Dermis microvascular lymphatic vessel endothelial cell (primary cell): ENCODE measurements around the gene CATSPERD. TPM values are rescaled to one million over a fixed set of nuclear protein-coding genes. Genes with fewer than 3 reads are reported as not detected.
A peak's percentile ranks its signal among the peaks of the same experiment; 100 is the strongest.
"Not testable (repeated sequence)": the region's sequence is repeated elsewhere in the genome, so short reads cannot be mapped to it uniquely, and the experiment has no call there.

Experiments used
- DNase-seq, 2 donors: peaks; one replicate each; pipeline versions ENCODE4 v3.0.0 to v3.0.0-alpha.2; 2010; ENCODE audit warnings: low read depth in 2 of 2
- total RNA-seq: library from RNA; depleted of rRNA; stranded (reverse); fragments of >200 nt; gene quantifications from 2 replicates; pipeline ENCODE4 v1.2.1, GENCODE V29; 2014

CATSPERD gene
- total RNA-seq, 1 donor from 2014 or later = not detected

- no peak for DNase-seq
Observed at GRCh38 chr19:5698635-5699422, 21.6 kb upstream of the CATSPERD start.

- DNase-seq = no peak
Observed at GRCh38 chr19:5700455-5701092, 19.9 kb upstream of the CATSPERD start.

DNA sequence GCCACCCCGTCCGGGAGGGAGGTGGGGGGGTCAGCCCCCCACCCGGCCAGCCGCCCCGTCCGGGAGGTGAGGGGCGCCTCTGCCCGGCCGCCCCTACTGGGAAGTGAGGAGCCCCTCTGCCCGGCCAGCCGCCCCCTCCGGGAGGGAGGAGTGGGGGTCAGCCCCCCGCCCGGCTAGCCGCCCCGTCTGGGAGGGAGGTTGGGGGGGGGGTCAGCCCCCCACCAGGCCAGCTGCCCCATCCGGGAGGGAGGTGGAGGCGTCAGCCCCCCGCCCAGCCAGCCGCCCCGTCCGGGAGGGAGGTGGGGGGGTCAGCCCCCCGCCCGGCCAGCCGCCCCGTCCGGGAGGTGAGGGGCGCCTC lies 18.4 kb upstream of the CATSPERD start:
- DNase-seq = not testable (repeated sequence)

- DNase-seq = no peak
Observed at GRCh38 chr19:5703819-5704818, 16.3 kb upstream of the CATSPERD start.

- DNase-seq = no peak
Observed at GRCh38 chr19:5705552-5705951, 14.9 kb upstream of the CATSPERD start.

DNA sequence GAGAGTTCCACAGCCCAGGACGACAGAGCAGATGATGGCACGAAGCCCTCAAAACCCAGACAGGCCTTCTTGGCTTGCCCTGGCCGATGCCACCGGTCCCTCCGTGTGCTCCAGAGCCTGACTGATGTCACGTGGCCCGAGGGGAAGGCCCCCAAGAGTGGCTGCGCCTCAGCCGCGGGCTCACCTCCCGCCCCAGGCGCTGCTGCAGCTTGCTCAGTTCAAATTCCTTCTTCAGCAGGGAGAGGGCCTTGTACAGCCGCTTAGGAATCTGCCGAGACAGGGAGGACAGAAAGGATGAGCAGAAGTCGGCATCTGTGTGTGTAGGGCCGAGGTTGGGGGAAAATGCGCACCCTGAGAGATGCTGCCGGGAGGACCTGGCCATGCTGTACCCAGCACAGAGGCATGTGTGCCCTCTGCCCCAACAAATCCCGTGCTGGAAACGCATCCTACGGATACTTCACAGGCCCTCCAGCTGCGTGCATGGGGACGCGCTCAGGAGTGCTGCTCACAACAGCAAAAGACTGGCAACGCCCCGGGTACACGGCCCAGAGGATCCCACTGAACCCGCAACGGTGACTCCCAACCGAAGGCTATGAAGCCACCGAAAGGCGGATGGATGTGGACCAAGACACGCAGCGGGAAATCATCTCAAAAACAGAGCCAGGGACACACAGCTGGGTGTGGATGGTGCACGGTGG lies 13.4 kb upstream of the CATSPERD start:
- no peak for DNase-seq

GRCh38 chr19:5707576-5708575 lies 12.6 kb upstream of the CATSPERD start:
- DNase-seq = no peak

- DNase-seq = no peak
Observed at GRCh38 chr19:5711025-5711424, 9.4 kb upstream of the CATSPERD start.

- no peak for DNase-seq
Observed at GRCh38 chr19:5711713-5712161, 8.7 kb upstream of the CATSPERD start.

DNA sequence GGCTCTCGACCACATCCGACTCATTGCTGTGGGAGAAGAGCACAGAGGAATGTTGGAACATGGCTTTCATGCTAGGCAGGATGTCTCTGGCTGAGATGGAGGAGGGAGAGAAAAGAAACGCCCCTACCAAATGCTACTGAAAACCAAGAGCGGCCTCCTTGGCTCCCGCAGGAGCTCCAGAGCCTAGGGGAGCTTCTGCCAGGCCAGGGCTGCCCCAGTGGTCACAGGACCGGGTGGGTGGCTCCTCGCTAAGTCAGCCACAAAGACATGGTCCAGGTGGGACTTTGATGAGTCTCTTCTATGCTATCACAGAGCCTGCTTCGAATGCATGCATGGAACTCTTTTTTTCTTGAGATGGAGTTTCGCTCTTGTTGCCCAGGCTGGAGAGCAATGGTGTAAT lies 7.2 kb upstream of the CATSPERD start:
- DNase-seq = no peak

DNA sequence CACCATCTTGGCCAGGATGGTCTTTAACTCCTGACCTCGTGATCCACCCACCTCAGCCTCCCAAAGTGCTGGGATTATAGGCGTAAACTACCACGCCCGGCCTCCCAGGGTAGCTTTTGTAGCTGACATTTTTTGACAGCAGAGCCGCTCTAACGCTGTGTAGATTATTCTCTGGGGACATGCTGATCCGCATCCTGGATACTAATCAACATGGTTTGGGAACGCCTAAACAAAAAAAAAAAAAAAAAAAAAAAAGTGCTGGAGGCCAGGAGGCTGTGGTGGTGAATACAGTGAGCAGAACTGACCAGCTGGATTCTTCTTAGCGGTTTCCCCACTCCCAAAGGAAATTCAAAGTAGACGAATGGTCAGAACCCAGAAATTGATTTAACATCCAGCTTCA lies 5.6 kb upstream of the CATSPERD start:
- no peak for DNase-seq

- DNase-seq = no peak
Observed at GRCh38 chr19:5717215-5717935, 3.1 kb upstream of the CATSPERD start.

DNA sequence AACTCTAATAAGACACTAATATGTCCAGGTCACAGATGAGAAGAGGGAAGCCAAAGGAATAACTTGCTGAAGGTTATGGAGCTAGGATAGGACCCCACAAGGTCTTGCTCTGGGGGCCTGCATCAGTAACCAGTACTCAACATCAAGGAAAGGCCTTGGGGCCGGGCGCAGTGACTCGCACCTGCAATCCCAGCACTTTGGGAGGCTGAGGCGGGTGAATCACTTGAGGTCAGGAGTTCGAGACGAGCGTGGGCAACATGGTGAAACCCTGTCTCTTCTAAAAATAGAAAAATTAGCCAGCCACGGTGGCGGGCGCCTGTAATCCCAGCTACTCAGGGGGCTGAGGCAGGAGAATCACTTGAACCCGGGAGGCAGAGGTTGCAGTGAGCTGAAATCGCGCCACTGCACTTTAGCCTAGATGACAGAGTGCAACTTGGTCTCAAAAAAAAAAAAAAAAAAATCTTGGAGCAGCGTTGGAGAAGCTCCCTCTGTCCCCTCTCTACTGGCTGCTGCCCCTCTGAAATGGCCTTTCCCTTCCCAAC lies 2.3 kb upstream of the CATSPERD start:
- DNase-seq = no peak

- peak in 1 of 2 donors; percentile 64 for DNase-seq
Observed at GRCh38 chr19:5718579-5719273, 1.7 kb upstream of the CATSPERD start.

- peak in 1 of 2 donors; percentile 26 for DNase-seq
Observed at GRCh38 chr19:5719274-5719960, 1.0 kb upstream of the CATSPERD start.

DNA sequence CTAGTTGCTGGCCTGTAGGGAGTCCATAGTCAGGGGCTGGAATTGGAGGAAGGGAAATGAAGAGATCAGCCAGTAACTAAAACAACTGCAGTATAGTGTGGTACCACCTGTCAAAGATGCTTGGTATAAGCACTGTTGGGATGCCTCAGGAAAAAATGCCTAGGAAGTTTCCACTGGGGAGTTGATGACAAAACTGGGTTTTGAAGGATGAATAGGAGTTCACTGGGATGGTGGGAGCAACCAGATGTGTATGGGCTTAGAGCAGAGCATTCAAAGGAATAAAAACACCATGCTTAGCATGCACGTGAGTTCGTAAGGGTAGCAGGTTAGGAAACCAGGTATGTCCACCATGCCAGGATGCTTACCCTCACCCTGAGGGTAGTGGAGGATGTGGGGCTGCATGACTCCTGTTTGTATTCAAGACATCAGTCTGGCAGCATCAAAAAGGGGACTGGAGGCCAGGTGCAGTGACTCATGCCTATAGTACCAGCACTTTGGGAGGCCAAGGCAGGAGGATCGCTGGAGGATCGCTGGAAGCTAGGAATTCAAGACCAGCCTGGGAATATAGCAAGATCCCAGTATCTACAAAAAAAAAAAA lies 7.1 kb downstream of the CATSPERD start:
- no peak for DNase-seq

DNA sequence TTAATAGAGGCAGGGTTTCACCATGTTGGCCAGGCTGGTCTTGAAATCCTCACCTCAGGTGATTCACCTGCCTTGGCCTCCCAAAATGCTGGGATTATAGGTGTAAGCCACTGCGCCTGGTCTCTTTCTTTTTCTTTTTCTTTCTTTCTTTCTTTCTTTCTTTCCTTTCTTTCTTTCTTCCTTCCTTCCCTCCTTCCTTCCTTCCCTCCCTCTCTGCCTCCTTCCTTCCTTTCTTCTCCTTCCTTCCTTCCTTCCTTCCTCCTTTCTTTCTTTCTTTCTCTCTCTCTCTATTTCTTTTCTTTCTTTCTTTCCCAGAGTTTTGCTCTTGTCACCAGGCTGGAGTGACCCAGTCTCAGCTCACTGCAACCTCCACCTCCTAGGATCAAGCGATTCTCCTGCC lies 12.7 kb downstream of the CATSPERD start:
- DNase-seq = not testable (repeated sequence)
